ENCODE results near the gene ABHD1. TPM values are rescaled to one million over a fixed set of nuclear protein-coding genes. Genes with fewer than 3 reads are reported as not detected.

Gene ABHD1
- total RNA-seq, 2 experiments from 2014 or later: 0.23 to 0.45 TPM

DNA sequence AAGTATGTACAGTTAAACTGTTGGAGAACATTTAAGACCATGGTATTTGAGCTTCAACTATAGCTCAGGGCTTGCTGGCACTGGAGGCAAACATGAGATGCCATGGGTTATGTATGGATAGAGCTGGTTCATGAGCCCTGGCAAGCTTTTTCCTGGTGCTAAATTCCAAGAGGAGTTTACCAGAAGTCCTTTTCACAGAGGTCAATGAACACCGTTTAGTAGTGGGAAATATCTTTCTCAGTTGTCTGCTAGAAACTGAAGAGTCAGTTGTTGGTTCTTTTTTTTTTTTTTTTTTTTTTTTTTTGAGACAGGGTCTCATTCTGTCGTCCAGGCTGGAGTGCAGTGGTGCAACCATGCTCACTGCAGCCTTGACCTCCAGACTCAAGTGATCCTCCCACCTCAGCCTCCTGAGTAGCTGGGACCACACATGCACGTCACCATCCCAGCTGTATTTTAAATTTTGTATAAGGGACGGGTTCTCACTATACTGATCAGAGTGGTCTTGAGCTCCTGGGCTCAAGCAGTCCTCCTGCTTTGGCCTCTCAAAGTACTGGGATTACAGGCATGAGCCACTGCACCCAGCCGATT, 35.7 kb upstream of the ABHD1 start:
- no peak overlapping the region for H3K27ac Mint-ChIP-seq

DNA sequence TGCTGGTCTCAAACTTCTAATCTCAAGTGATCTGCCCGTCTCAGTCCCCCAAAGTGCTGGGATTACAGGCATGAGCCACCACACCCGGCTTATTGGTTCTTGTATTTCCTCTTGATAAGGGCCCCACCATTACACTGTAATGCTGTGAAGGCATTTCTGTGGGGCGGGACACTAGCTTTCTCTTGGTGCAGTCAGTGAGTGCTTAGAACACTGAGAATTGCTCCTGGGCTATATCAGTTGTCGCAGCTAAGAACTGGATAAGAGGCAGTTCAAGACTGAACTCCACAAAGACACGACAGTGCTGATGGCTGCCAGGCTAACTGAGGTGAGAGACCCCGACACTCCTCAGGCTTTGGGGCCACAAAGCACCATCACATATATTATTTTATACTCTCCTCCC, 35.0 kb upstream of the ABHD1 start:
- ATAC-seq (no peak), DNase-seq (no peak)
- Mint-ChIP-seq H3K27ac (no peak overlapping the region), H3K9me3 (ENCODE audit: insufficient read depth) (no peaks in the 10 kb centered on the region), H3K27me3 (ENCODE audit: low read depth) (no peaks in the 10 kb centered on the region), H3K4me1 (ENCODE audit: low read depth) (peaks cover 46% of the 10 kb centered on the region), H3K4me3 (no peak overlapping the region), H3K36me3 (ENCODE audit: low read depth) (no peaks in the 10 kb centered on the region)
- ChIA-PET CTCF (interaction anchor here (1.3 to 2.9 kb wide), 8 partner anchors 9 to 242 kb away, joined by 3 to 11 read pairs (median 4); partner anchors contain the start of gene OST4), POLR2A (interaction anchor here (0.9 kb wide), 1 partner anchor 17 kb away, joined by 3 read pairs; the partner anchor contains the start of gene OST4)

More for the DNA sequence above, 35.7 kb upstream of the ABHD1 start:
- Mint-ChIP-seq H3K9me3 (ENCODE audit: insufficient read depth) (no peaks in the 10 kb centered on the region), H3K27me3 (ENCODE audit: low read depth) (no peaks in the 10 kb centered on the region), H3K4me3 (peak overlapping the region; percentile 80), H3K4me1 (ENCODE audit: low read depth) (peaks cover 49% of the 10 kb centered on the region), H3K36me3 (ENCODE audit: low read depth) (no peaks in the 10 kb centered on the region)
- CTCF ChIA-PET: interaction anchor here (1.2 to 2.9 kb wide), 17 partner anchors 8 to 242 kb away, joined by 3 to 11 read pairs (median 5); partner anchors contain the start of genes OST4 and PREB
- POLR2A ChIA-PET: interaction anchor here (1.1 kb wide), 1 partner anchor 37 kb away, joined by 4 read pairs; the partner anchor contains the start of gene AGBL5
- DNase-seq (no peak), ATAC-seq (no peak)

DNA sequence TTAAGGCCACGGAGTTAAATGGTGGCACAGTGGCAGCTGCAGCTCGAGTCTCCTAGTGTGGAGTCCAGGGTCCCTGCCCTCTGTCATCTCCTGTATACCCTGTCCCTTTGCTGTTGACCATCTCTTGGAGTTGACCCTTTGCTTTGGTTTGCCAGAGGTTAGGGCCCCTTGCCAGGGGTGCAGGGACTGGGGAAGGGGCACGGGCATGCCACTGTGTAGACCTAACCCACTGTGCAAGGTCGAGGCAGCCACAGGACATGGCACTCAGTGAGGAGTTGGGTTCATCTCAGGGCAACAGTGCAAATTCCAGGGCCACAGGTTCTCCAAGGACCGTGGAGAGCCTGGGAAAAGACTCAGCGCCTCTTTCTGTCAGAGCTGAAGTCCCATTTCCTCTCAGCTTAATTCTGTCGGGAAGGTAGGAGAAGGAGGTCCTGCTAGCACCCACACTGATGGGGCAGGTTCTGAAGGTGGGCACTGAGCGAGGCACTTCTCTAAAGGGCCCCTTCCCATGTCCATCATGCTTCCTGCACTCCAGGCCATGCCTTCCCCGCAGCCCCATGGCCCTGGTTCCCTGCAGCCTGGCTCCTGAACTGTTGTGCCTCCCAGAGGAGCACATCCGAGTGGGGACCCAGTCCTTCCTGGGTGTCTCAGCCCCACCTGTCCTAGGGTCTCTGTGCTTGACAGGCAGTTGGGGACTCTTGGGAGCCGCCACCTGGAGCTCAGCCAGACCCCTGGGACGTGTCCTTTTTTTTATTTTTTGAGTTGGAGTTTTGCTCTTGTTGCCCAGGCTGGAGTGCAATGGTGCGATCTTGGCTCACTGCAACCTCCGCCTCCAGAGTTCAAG, 34.3 kb upstream of the ABHD1 start:
- Mint-ChIP-seq H3K36me3 (ENCODE audit: low read depth) (no peaks in the 10 kb centered on the region), H3K4me3 (no peak overlapping the region), H3K4me1 (ENCODE audit: low read depth) (peaks cover 40% of the 10 kb centered on the region), H3K9me3 (ENCODE audit: insufficient read depth) (no peaks in the 10 kb centered on the region), H3K27me3 (ENCODE audit: low read depth) (no peaks in the 10 kb centered on the region), H3K27ac (no peak overlapping the region)
- ATAC-seq: no peak
- DNase-seq: no peak
- ChIA-PET CTCF (interaction anchor here (0.9 to 2.9 kb wide), 5 partner anchors 15 to 243 kb away, joined by 3 to 11 read pairs (median 3); no protein-coding TSS in a partner anchor), POLR2A (interaction anchor here (0.9 to 1.0 kb wide), 2 partner anchors 18 to 123 kb away, joined by 3 to 6 read pairs; partner anchors contain the start of genes ATRAID, OST4 and SLC5A6)

DNA sequence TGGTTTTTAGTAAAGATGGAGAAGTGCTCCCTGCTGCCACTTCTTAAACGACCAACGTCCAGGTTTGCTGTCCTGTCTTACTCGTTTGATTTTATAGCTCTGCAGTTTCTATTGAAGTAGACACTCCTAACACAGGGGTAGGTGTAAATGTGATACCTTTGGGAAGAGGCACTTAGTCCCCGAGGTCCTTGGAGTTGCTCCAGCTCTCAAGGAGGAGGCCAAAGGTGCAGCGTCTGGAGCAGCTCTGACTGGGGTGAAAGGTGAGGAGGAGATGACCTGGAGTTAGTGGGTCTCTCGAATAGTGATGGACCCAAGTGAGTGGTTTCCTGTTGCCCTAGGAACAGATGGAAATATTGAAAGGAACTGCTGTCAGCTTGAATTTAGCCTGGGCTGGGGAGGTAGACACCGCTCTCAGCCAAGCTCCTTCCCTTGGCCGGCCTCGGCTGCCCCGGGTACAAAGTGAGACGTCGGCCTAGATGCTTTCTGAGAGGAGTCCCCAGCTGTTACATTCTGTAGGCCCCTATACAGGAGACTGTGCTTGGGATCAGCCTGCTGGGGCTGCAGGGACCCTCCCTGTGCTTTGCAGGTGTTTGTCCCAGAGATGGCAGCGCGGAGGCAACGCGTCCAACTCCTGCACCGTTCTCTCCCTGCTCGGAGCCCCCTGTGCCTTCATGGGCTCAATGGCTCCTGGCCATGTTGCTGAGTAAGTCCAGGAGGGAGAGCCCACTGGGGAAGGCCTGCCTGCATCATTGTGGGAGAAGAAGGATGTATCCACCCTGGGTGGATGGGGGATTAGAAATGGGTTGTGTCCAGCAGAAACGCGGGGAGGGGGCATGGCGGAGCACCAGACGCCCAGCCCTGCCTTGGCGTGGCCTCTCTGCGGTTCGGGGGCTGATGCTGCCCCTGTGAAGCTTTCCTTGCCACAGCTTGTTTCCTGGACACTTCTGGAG, 31.6 kb upstream of the ABHD1 start:
- CTCF ChIA-PET: interaction anchor here (1.0 to 1.9 kb wide), 2 partner anchors 10 to 188 kb away, joined by 4 read pairs; no protein-coding TSS in a partner anchor

DNA sequence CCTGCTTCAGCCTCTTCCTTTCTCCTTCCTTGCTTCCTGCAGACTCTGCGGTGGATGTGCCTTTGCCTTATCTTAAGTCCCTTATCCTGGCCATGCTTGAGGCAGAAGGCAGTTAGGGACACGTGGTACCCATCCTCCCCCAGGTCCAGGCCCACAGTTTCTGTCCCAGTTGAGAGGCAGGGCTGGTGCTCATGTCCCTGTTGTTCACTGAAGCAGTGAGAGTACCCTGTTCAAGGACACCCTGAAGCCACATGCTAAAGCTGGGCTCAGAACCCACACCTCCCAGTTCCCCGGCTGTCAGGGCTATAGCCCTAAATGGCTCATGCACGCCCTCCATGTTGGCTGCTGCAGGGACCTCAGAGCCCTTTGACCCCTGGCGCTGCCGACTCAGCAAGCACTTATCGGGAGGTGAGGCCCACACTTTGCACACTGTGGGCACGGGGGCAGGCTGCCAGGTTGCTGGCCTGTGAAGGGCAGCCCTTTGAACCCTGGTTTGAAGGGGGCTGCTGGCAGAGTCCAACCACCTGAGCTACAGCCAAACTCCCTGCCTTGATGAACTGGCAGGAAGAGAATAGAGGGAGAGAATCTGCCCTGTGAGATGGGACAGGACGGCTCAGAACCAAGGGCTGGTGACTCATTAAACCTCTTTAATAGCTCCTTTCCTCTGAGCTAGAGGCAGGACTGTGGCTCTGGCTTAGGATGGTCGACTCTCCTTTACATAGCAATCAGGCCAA, 30.8 kb upstream of the ABHD1 start:
- ATAC-seq (no peak), DNase-seq (no peak)
- no peaks in the 10 kb centered on the region for H3K36me3 Mint-ChIP-seq (ENCODE audit: low read depth)
- H3K27ac Mint-ChIP-seq: no peak overlapping the region
- H3K9me3 Mint-ChIP-seq (ENCODE audit: insufficient read depth): no peaks in the 10 kb centered on the region
- H3K4me3 Mint-ChIP-seq: no peak overlapping the region
- H3K4me1 Mint-ChIP-seq (ENCODE audit: low read depth): peaks cover 30% of the 10 kb centered on the region
- CTCF ChIA-PET: interaction anchor here (1.0 to 1.9 kb wide), 3 partner anchors 9 to 187 kb away, joined by 3 to 4 read pairs (median 4); no protein-coding TSS in a partner anchor
- no peaks in the 10 kb centered on the region for H3K27me3 Mint-ChIP-seq (ENCODE audit: low read depth)
- POLR2A ChIA-PET: no interaction called here

More for the DNA sequence above, 31.6 kb upstream of the ABHD1 start:
- Mint-ChIP-seq H3K36me3 (ENCODE audit: low read depth) (no peaks in the 10 kb centered on the region), H3K27me3 (ENCODE audit: low read depth) (no peaks in the 10 kb centered on the region), H3K4me1 (ENCODE audit: low read depth) (peaks cover 37% of the 10 kb centered on the region), H3K9me3 (ENCODE audit: insufficient read depth) (no peaks in the 10 kb centered on the region), H3K4me3 (no peak overlapping the region), H3K27ac (no peak overlapping the region)
- POLR2A ChIA-PET: no interaction called here
- DNase-seq: no peak
- no peak for ATAC-seq

DNA sequence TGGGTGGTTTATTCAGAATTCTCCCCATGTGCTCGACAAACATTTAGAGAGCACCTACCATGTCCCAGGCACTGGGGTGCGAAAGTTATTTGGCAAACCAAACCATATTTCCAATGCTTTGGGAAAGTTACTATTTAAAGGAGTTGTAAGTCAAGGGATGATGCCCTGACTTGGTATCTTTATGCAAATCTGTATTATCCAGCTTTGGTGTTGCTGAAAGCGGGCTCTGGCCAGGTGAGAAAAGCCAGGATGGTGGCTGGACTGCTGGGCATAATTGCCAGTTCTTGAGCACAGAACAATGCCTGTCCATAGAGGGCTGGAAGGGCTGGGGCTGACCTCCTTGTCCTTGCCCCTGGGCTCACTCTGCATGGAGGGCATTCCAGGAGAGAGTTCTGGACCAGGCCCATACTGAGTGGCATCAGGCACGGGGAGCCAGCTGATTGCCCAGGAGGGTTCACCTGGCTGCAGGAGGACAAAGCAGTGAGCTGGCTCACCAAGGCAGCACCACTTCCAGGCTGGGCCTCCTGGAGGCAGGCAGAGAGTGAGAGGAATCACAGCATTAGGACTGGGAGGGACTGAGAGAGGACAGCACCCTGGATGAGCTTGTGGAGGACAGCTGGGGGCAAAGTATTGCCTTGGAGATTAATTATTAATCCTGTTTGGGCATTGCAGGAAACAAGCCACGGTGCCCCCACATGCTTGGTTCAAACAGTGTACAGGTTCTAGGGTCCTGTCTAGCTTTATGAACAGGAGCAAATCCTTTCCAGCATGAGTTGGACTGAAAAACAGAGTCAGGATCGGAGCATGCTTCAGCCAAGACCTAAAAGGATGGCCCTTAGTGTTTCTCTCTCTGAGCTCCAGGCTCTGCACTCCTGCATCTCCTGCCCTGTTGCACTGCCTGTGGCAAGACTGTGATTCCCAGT, 29.9 kb upstream of the ABHD1 start:
- no peak for DNase-seq
- no peaks in the 10 kb centered on the region for H3K9me3 Mint-ChIP-seq (ENCODE audit: insufficient read depth)
- no peak overlapping the region for H3K27ac Mint-ChIP-seq
- ATAC-seq: no peak
- POLR2A ChIA-PET: no interaction called here
- H3K4me3 Mint-ChIP-seq: no peak overlapping the region
- H3K27me3 Mint-ChIP-seq (ENCODE audit: low read depth): no peaks in the 10 kb centered on the region
- no peaks in the 10 kb centered on the region for H3K36me3 Mint-ChIP-seq (ENCODE audit: low read depth)
- H3K4me1 Mint-ChIP-seq (ENCODE audit: low read depth): peaks cover 24% of the 10 kb centered on the region
- CTCF ChIA-PET: interaction anchor here (0.9 to 1.9 kb wide), 4 partner anchors 8 to 210 kb away, joined by 3 to 4 read pairs (median 4); no protein-coding TSS in a partner anchor

DNA sequence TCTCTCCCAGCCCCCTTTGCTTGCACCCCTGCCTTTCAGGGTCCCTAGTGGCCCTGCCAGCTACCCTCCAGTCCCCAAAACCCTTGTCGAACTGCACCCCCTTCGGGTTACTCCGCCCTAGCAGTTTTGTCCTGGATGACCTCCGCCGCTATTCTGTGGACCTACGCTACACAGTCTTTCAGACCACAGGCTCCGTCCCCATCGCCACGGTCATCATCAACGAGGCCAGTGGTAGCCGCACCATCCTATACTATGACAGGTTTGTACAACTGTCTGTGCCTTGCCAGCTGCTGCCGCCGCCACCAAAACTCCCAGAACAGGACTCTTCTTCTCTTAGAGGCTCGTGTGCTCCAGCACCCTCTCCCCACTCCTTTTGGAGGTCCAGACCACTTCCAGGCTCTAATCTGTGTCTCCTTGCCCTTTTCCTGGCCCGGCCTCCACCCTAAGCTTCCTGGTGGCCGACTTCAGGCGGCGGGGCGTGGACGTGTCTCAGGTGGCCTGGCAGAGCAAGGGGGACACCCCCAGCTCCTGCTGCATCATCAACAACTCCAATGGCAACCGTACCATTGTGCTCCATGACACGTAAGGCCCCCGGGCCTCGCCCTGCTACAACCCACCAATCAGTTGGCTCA, 29.1 kb upstream of the ABHD1 start:
- H3K27me3 Mint-ChIP-seq (ENCODE audit: low read depth): no peaks in the 10 kb centered on the region
- no peak overlapping the region for H3K27ac Mint-ChIP-seq
- ATAC-seq (no peak), DNase-seq (no peak)
- H3K4me1 Mint-ChIP-seq (ENCODE audit: low read depth): peaks cover 18% of the 10 kb centered on the region
- ChIA-PET CTCF (interaction anchor here (0.9 to 1.9 kb wide), 3 partner anchors 8 to 209 kb away, joined by 3 to 4 read pairs (median 4); no protein-coding TSS in a partner anchor), POLR2A (no interaction called here)
- no peak overlapping the region for H3K4me3 Mint-ChIP-seq
- H3K36me3 Mint-ChIP-seq (ENCODE audit: low read depth): no peaks in the 10 kb centered on the region
- no peaks in the 10 kb centered on the region for H3K9me3 Mint-ChIP-seq (ENCODE audit: insufficient read depth)

DNA sequence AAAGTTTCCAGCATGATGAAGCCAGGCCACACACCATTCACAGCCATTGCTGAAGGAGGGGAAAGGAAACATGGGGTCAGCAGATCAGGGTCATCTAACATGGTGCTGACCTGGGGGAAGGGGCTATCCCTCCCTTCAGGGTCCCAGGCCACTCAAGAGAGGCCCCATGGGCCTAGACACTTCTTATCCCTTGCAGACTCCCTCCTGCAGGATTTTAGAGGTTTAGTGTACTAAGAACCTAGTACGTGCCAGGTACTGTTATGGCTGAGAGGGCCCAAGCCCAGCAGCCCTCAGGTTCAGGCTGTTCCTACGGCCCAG, 28.2 kb upstream of the ABHD1 start:
- Mint-ChIP-seq H3K27ac (peak overlapping the region; percentile 2), H3K4me3 (peak overlapping the region; percentile 3), H3K9me3 (ENCODE audit: insufficient read depth) (no peaks in the 10 kb centered on the region), H3K4me1 (ENCODE audit: low read depth) (peaks cover 14% of the 10 kb centered on the region), H3K36me3 (ENCODE audit: low read depth) (no peaks in the 10 kb centered on the region), H3K27me3 (ENCODE audit: low read depth) (no peaks in the 10 kb centered on the region)
- ChIA-PET CTCF (interaction anchor here (1.0 to 3.5 kb wide), 4 partner anchors 31 to 184 kb away, joined by 3 to 26 read pairs (median 4); partner anchors contain the start of gene PREB), POLR2A (no interaction called here)
- ATAC-seq (no peak), DNase-seq (no peak)

DNA sequence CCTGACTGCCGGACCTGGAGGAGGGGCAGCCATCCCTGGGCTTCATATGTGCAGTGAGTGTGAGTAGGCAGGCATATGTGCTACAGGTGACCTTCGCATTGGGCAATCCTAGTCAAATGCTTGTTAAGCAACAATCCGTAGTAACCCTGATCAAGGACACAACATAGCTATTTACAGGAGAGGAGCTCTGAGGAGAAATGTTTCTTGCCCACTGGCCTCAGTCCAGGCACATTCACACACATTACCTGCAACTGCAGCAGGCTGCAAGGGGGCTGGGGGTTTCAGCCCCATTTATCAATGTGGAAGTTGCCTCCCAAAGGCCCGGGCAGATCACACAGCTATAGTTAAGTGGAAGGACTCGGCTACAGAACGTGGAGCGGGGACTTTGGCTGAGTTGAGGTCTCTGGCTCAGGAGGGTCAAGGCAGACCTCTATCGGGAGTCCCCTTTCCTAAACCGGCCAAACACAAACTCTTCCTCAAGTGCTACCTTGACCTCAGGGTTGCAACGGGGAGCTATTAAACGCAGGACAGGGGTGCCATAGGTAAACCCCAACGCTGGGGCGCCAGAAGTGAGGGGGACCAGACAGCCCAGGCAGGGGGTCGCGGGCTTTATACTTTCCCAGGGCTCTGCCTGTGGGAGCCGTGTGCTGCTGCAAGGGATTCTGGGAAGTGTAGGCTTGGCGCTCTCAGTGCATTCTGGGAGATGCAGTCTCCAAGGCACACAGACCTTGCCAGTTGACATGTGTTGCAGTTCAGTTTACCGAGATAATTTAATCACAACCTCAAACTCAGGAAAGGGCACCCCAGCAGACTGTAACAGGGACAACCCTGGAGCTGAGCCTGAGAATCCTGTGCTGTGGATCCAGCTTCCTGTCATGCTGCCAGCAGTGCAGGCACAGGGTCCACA, 27.6 kb upstream of the ABHD1 start:
- ChIA-PET CTCF (interaction anchor here (0.8 to 4.1 kb wide), 11 partner anchors 9 to 588 kb away, joined by 3 to 26 read pairs (median 3); partner anchors contain the start of genes PREB and TMEM214), POLR2A (interaction anchor here (0.8 kb wide), 1 partner anchor 116 kb away, joined by 3 read pairs; the partner anchor contains the start of genes ATRAID and SLC5A6)

More for the DNA sequence above, 27.6 kb upstream of the ABHD1 start:
- no peaks in the 10 kb centered on the region for H3K36me3 Mint-ChIP-seq (ENCODE audit: low read depth)
- H3K4me1 Mint-ChIP-seq (ENCODE audit: low read depth): peaks cover 14% of the 10 kb centered on the region
- peak overlapping the region; percentile 29 for H3K4me3 Mint-ChIP-seq
- DNase-seq (peak; percentile 61), ATAC-seq (peak; percentile 76)
- no peaks in the 10 kb centered on the region for H3K27me3 Mint-ChIP-seq (ENCODE audit: low read depth)
- H3K9me3 Mint-ChIP-seq (ENCODE audit: insufficient read depth): no peaks in the 10 kb centered on the region
- peak overlapping the region; percentile 60 for H3K27ac Mint-ChIP-seq
